ENCODE data around the gene SBNO2.

SBNO2 gene

GRCh38 chr19:1153891-1154730 lies 20.0 kb downstream of the SBNO2 start:
- Histone ChIP-seq H3K36me3 (ENCODE audit: insufficient read depth, low read length) (peaks cover 35% of the 10 kb centered on the region), H3K4me3 (ENCODE audit: low read length) (peak overlapping the region; percentile 57), H3K27me3 (ENCODE audit: control insufficient read depth, insufficient read depth, low read length) (no peaks in the 10 kb centered on the region), H3K4me2 (ENCODE audit: low read length) (peak overlapping the region; percentile 82), H3K9ac (ENCODE audit: low read depth, low read length) (peak overlapping the region; percentile 86), H3K4me1 (ENCODE audit: control insufficient read depth, insufficient read depth, low read length) (peaks cover 19% of the 10 kb centered on the region), H3K9me3 (replicated peaks; ENCODE audit: low read length) (no peaks in the 10 kb centered on the region)

- Histone ChIP-seq H3K36me3 (ENCODE audit: insufficient read depth, low read length) (peaks cover 33% of the 10 kb centered on the region), H3K4me3 (ENCODE audit: low read length) (no peak overlapping the region)
Observed at GRCh38 chr19:1151917-1152587, 22.0 kb downstream of the SBNO2 start.

GRCh38 chr19:1151037-1151724 lies 22.9 kb downstream of the SBNO2 start:
- Histone ChIP-seq H3K9me3 (replicated peaks; ENCODE audit: low read length) (no peaks in the 10 kb centered on the region), H3K4me3 (ENCODE audit: low read length) (no peak overlapping the region), H3K4me1 (ENCODE audit: control insufficient read depth, insufficient read depth, low read length) (peaks cover 19% of the 10 kb centered on the region), H3K36me3 (ENCODE audit: insufficient read depth, low read length) (peaks cover 35% of the 10 kb centered on the region), H3K27me3 (ENCODE audit: control insufficient read depth, insufficient read depth, low read length) (no peaks in the 10 kb centered on the region), H3K9ac (ENCODE audit: low read depth, low read length) (no peak overlapping the region), H3K4me2 (ENCODE audit: low read length) (no peak overlapping the region)

More at GRCh38 chr19:1151917-1152587, 22.0 kb downstream of the SBNO2 start:
- Histone ChIP-seq H3K4me1 (ENCODE audit: control insufficient read depth, insufficient read depth, low read length) (peaks cover 19% of the 10 kb centered on the region), H3K9me3 (replicated peaks; ENCODE audit: low read length) (no peaks in the 10 kb centered on the region), H3K27me3 (ENCODE audit: control insufficient read depth, insufficient read depth, low read length) (no peaks in the 10 kb centered on the region), H3K4me2 (ENCODE audit: low read length) (no peak overlapping the region), H3K9ac (ENCODE audit: low read depth, low read length) (no peak overlapping the region)

- no peak overlapping the region for H3K4me3 ChIP-seq (ENCODE audit: low read length)
- H3K4me1 ChIP-seq (ENCODE audit: control insufficient read depth, insufficient read depth, low read length): peaks cover 12% of the 10 kb centered on the region
- no peak overlapping the region for H3K4me2 ChIP-seq (ENCODE audit: low read length)
- H3K9me3 ChIP-seq (replicated peaks; ENCODE audit: low read length): no peaks in the 10 kb centered on the region
- no peaks in the 10 kb centered on the region for H3K27me3 ChIP-seq (ENCODE audit: control insufficient read depth, insufficient read depth, low read length)
- H3K36me3 ChIP-seq (ENCODE audit: insufficient read depth, low read length): peaks cover 40% of the 10 kb centered on the region
- H3K9ac ChIP-seq (ENCODE audit: low read depth, low read length): no peak overlapping the region
Observed at GRCh38 chr19:1150333-1151036, 23.6 kb downstream of the SBNO2 start.

- no peaks in the 10 kb centered on the region for H3K9me3 ChIP-seq (replicated peaks; ENCODE audit: low read length)
- peaks cover 46% of the 10 kb centered on the region for H3K36me3 ChIP-seq (ENCODE audit: insufficient read depth, low read length)
- peaks cover 2% of the 10 kb centered on the region for H3K4me1 ChIP-seq (ENCODE audit: control insufficient read depth, insufficient read depth, low read length)
- H3K4me3 ChIP-seq (ENCODE audit: low read length): no peak overlapping the region
- H3K4me2 ChIP-seq (ENCODE audit: low read length): no peak overlapping the region
- H3K27me3 ChIP-seq (ENCODE audit: control insufficient read depth, insufficient read depth, low read length): no peaks in the 10 kb centered on the region
- H3K9ac ChIP-seq (ENCODE audit: low read depth, low read length): no peak overlapping the region
Observed at GRCh38 chr19:1149259-1150045, 24.6 kb downstream of the SBNO2 start.

- no peaks in the 10 kb centered on the region for H3K9me3 ChIP-seq (replicated peaks; ENCODE audit: low read length)
- H3K36me3 ChIP-seq (ENCODE audit: insufficient read depth, low read length): peaks cover 55% of the 10 kb centered on the region
- no peaks in the 10 kb centered on the region for H3K4me1 ChIP-seq (ENCODE audit: control insufficient read depth, insufficient read depth, low read length)
- H3K9ac ChIP-seq (ENCODE audit: low read depth, low read length): no peak overlapping the region
- no peak overlapping the region for H3K4me3 ChIP-seq (ENCODE audit: low read length)
- no peak overlapping the region for H3K4me2 ChIP-seq (ENCODE audit: low read length)
- no peaks in the 10 kb centered on the region for H3K27me3 ChIP-seq (ENCODE audit: control insufficient read depth, insufficient read depth, low read length)
Observed at GRCh38 chr19:1147934-1148549, 26.0 kb downstream of the SBNO2 start.

GRCh38 chr19:1146858-1147780 lies 26.9 kb downstream of the SBNO2 start:
- Histone ChIP-seq H3K4me3 (ENCODE audit: low read length) (no peak overlapping the region), H3K9ac (ENCODE audit: low read depth, low read length) (no peak overlapping the region)

GRCh38 chr19:1146412-1146699 lies 27.7 kb downstream of the SBNO2 start:
- no peaks in the 10 kb centered on the region for H3K4me1 ChIP-seq (ENCODE audit: control insufficient read depth, insufficient read depth, low read length)
- no peak overlapping the region for H3K4me3 ChIP-seq (ENCODE audit: low read length)
- H3K4me2 ChIP-seq (ENCODE audit: low read length): no peak overlapping the region
- no peaks in the 10 kb centered on the region for H3K27me3 ChIP-seq (ENCODE audit: control insufficient read depth, insufficient read depth, low read length)
- peaks cover 49% of the 10 kb centered on the region for H3K36me3 ChIP-seq (ENCODE audit: insufficient read depth, low read length)
- H3K9ac ChIP-seq (ENCODE audit: low read depth, low read length): no peak overlapping the region
- H3K9me3 ChIP-seq (replicated peaks; ENCODE audit: low read length): no peaks in the 10 kb centered on the region

More at GRCh38 chr19:1146858-1147780, 26.9 kb downstream of the SBNO2 start:
- H3K36me3 ChIP-seq (ENCODE audit: insufficient read depth, low read length): peaks cover 53% of the 10 kb centered on the region
- H3K4me2 ChIP-seq (ENCODE audit: low read length): no peak overlapping the region
- H3K9me3 ChIP-seq (replicated peaks; ENCODE audit: low read length): no peaks in the 10 kb centered on the region
- no peaks in the 10 kb centered on the region for H3K27me3 ChIP-seq (ENCODE audit: control insufficient read depth, insufficient read depth, low read length)
- no peaks in the 10 kb centered on the region for H3K4me1 ChIP-seq (ENCODE audit: control insufficient read depth, insufficient read depth, low read length)

GRCh38 chr19:1145635-1146411 lies 28.2 kb downstream of the SBNO2 start:
- no peak overlapping the region for H3K4me2 ChIP-seq (ENCODE audit: low read length)
- H3K4me1 ChIP-seq (ENCODE audit: control insufficient read depth, insufficient read depth, low read length): no peaks in the 10 kb centered on the region
- no peaks in the 10 kb centered on the region for H3K9me3 ChIP-seq (replicated peaks; ENCODE audit: low read length)
- no peaks in the 10 kb centered on the region for H3K27me3 ChIP-seq (ENCODE audit: control insufficient read depth, insufficient read depth, low read length)
- no peak overlapping the region for H3K4me3 ChIP-seq (ENCODE audit: low read length)
- peaks cover 49% of the 10 kb centered on the region for H3K36me3 ChIP-seq (ENCODE audit: insufficient read depth, low read length)
- H3K9ac ChIP-seq (ENCODE audit: low read depth, low read length): no peak overlapping the region
